ENCODE data around the gene BACE1-AS. TPM values are rescaled to one million over a fixed set of nuclear protein-coding genes. Genes with fewer than 3 reads are reported as not detected.
A peak's percentile ranks its signal among the peaks of the same experiment; 100 is the strongest.

BACE1-AS gene
- total RNA-seq, 2 donors from 2014 or later: 4.2 to 6.9 TPM

GRCh38 chr11:117278347-117278746, 12.8 kb upstream of the BACE1-AS start:
- peaks cover 8 to 9% of the 10 kb centered on the region in 2 donors for H3K4me1 Mint-ChIP-seq (ENCODE audit: low read depth in 2 of 2)
- H3K9me3 Mint-ChIP-seq: no peaks in the 10 kb centered on the region
- DNase-seq (ENCODE audit: low spot score): no peak
- no peak overlapping the region for H3K27ac Mint-ChIP-seq
- ATAC-seq: no peak
- peaks cover 36% of the 10 kb centered on the region for H3K36me3 Mint-ChIP-seq
- no peak overlapping the region for H3K4me3 Mint-ChIP-seq
- H3K27me3 Mint-ChIP-seq: no peaks in the 10 kb centered on the region

- no peak for DNase-seq (ENCODE audit: low spot score)
- H3K27me3 Mint-ChIP-seq: no peaks in the 10 kb centered on the region
- H3K4me1 Mint-ChIP-seq (ENCODE audit: low read depth in 2 of 2): peaks cover 6 to 9% of the 10 kb centered on the region in 2 donors
Observed at GRCh38 chr11:117279711-117280376, 11.3 kb upstream of the BACE1-AS start.

GRCh38 chr11:117281159-117281558, 10.0 kb upstream of the BACE1-AS start:
- DNase-seq (ENCODE audit: low spot score) (no peak), ATAC-seq (no peak)
- Mint-ChIP-seq H3K36me3 (peaks cover 24% of the 10 kb centered on the region), H3K27ac (no peak overlapping the region), H3K4me3 (no peak overlapping the region), H3K4me1 (ENCODE audit: low read depth in 2 of 2) (peaks cover 6 to 9% of the 10 kb centered on the region in 2 donors), H3K9me3 (no peaks in the 10 kb centered on the region), H3K27me3 (no peaks in the 10 kb centered on the region)

More at GRCh38 chr11:117279711-117280376, 11.3 kb upstream of the BACE1-AS start:
- H3K9me3 Mint-ChIP-seq: no peaks in the 10 kb centered on the region
- peaks cover 30% of the 10 kb centered on the region for H3K36me3 Mint-ChIP-seq
- no peak for ATAC-seq
- no peak overlapping the region for H3K27ac Mint-ChIP-seq
- no peak overlapping the region for H3K4me3 Mint-ChIP-seq

GRCh38 chr11:117281869-117282268, 9.3 kb upstream of the BACE1-AS start:
- peaks cover 6 to 9% of the 10 kb centered on the region in 2 donors for H3K4me1 Mint-ChIP-seq (ENCODE audit: low read depth in 2 of 2)
- no peak overlapping the region for H3K27ac Mint-ChIP-seq
- H3K9me3 Mint-ChIP-seq: no peaks in the 10 kb centered on the region
- no peak overlapping the region for H3K4me3 Mint-ChIP-seq
- no peaks in the 10 kb centered on the region for H3K27me3 Mint-ChIP-seq
- DNase-seq (ENCODE audit: low spot score): no peak
- no peak for ATAC-seq
- peaks cover 24% of the 10 kb centered on the region for H3K36me3 Mint-ChIP-seq

GRCh38 chr11:117282956-117283355, 8.2 kb upstream of the BACE1-AS start:
- H3K4me3 Mint-ChIP-seq: no peak overlapping the region
- DNase-seq (ENCODE audit: low spot score) (no peak), ATAC-seq (no peak)
- H3K4me1 Mint-ChIP-seq (ENCODE audit: low read depth in 2 of 2): peaks cover 6 to 9% of the 10 kb centered on the region in 2 donors
- H3K9me3 Mint-ChIP-seq: no peaks in the 10 kb centered on the region
- no peaks in the 10 kb centered on the region for H3K27me3 Mint-ChIP-seq
- no peak overlapping the region for H3K27ac Mint-ChIP-seq
- H3K36me3 Mint-ChIP-seq: peaks cover 24% of the 10 kb centered on the region

GRCh38 chr11:117284053-117284452, 7.1 kb upstream of the BACE1-AS start:
- Mint-ChIP-seq H3K36me3 (peaks cover 24% of the 10 kb centered on the region), H3K4me3 (no peak overlapping the region), H3K9me3 (no peaks in the 10 kb centered on the region), H3K27ac (no peak overlapping the region), H3K4me1 (ENCODE audit: low read depth in 2 of 2) (peaks cover 6 to 9% of the 10 kb centered on the region in 2 donors), H3K27me3 (no peaks in the 10 kb centered on the region)
- DNase-seq (ENCODE audit: low spot score) (no peak), ATAC-seq (no peak)

GRCh38 chr11:117286588-117286987, 4.6 kb upstream of the BACE1-AS start:
- H3K27ac Mint-ChIP-seq: no peak overlapping the region
- H3K36me3 Mint-ChIP-seq: peaks cover 19% of the 10 kb centered on the region
- DNase-seq (ENCODE audit: low spot score) (no peak), ATAC-seq (no peak)
- H3K9me3 Mint-ChIP-seq: no peaks in the 10 kb centered on the region
- H3K4me1 Mint-ChIP-seq (ENCODE audit: low read depth in 2 of 2): peaks cover 0 to 3% of the 10 kb centered on the region in 2 donors
- no peak overlapping the region for H3K4me3 Mint-ChIP-seq
- no peaks in the 10 kb centered on the region for H3K27me3 Mint-ChIP-seq

- Mint-ChIP-seq H3K27ac (no peak overlapping the region), H3K36me3 (peaks cover 8% of the 10 kb centered on the region), H3K4me3 (no peak overlapping the region)
Observed at GRCh38 chr11:117287668-117288067, 3.5 kb upstream of the BACE1-AS start.

GRCh38 chr11:117289795-117290194, 1.4 kb upstream of the BACE1-AS start:
- Mint-ChIP-seq H3K9me3 (no peaks in the 10 kb centered on the region), H3K4me1 (ENCODE audit: low read depth in 2 of 2) (peaks cover 0 to 3% of the 10 kb centered on the region in 2 donors), H3K4me3 (no peak overlapping the region), H3K27me3 (no peaks in the 10 kb centered on the region), H3K36me3 (no peaks in the 10 kb centered on the region), H3K27ac (no peak overlapping the region)
- DNase-seq (ENCODE audit: low spot score) (no peak), ATAC-seq (no peak)

More at GRCh38 chr11:117287668-117288067, 3.5 kb upstream of the BACE1-AS start:
- Mint-ChIP-seq H3K9me3 (no peaks in the 10 kb centered on the region), H3K4me1 (ENCODE audit: low read depth in 2 of 2) (peaks cover 0 to 3% of the 10 kb centered on the region in 2 donors), H3K27me3 (no peaks in the 10 kb centered on the region)
- DNase-seq (ENCODE audit: low spot score): no peak
- no peak for ATAC-seq

- no peak for ATAC-seq
- H3K27ac Mint-ChIP-seq: no peak overlapping the region
- H3K9me3 Mint-ChIP-seq: no peaks in the 10 kb centered on the region
- no peak for DNase-seq (ENCODE audit: low spot score)
- H3K4me1 Mint-ChIP-seq (ENCODE audit: low read depth in 2 of 2): peaks cover 0 to 3% of the 10 kb centered on the region in 2 donors
- H3K36me3 Mint-ChIP-seq: no peaks in the 10 kb centered on the region
- no peaks in the 10 kb centered on the region for H3K27me3 Mint-ChIP-seq
- H3K4me3 Mint-ChIP-seq: no peak overlapping the region
Observed at GRCh38 chr11:117292616-117293015, 1.5 kb downstream of the BACE1-AS start.

GRCh38 chr11:117295438-117296137, 4.4 kb downstream of the BACE1-AS start:
- peak in 1 of 2 donors; percentile 7 for ATAC-seq
- peaks cover 0 to 3% of the 10 kb centered on the region in 2 donors for H3K4me1 Mint-ChIP-seq (ENCODE audit: low read depth in 2 of 2)

GRCh38 chr11:117296881-117297280, 5.7 kb downstream of the BACE1-AS start:
- H3K36me3 Mint-ChIP-seq: no peaks in the 10 kb centered on the region
- DNase-seq (ENCODE audit: low spot score): no peak
- no peaks in the 10 kb centered on the region for H3K9me3 Mint-ChIP-seq
- H3K27me3 Mint-ChIP-seq: peaks cover 5 to 6% of the 10 kb centered on the region in 2 donors
- peaks cover 0 to 2% of the 10 kb centered on the region in 2 donors for H3K4me1 Mint-ChIP-seq (ENCODE audit: low read depth in 2 of 2)
- ATAC-seq: no peak
- no peak overlapping the region for H3K27ac Mint-ChIP-seq
- no peak overlapping the region for H3K4me3 Mint-ChIP-seq

More at GRCh38 chr11:117295438-117296137, 4.4 kb downstream of the BACE1-AS start:
- Mint-ChIP-seq H3K36me3 (no peaks in the 10 kb centered on the region), H3K9me3 (no peaks in the 10 kb centered on the region), H3K4me3 (no peak overlapping the region), H3K27me3 (peaks cover 0 to under 1% of the 10 kb centered on the region in 2 donors), H3K27ac (no peak overlapping the region)
- DNase-seq (ENCODE audit: low spot score): no peak

GRCh38 chr11:117298195-117298594, 7.0 kb downstream of the BACE1-AS start:
- Mint-ChIP-seq H3K27me3 (peaks cover 5 to 6% of the 10 kb centered on the region in 2 donors), H3K4me3 (no peak overlapping the region), H3K36me3 (no peaks in the 10 kb centered on the region), H3K4me1 (ENCODE audit: low read depth in 2 of 2) (peaks cover 0 to 2% of the 10 kb centered on the region in 2 donors), H3K9me3 (no peaks in the 10 kb centered on the region), H3K27ac (no peak overlapping the region)
- ATAC-seq: no peak
- DNase-seq (ENCODE audit: low spot score): no peak
